Activated CD8-positive, alpha-beta memory T cell treated with anti-CD3 and anti-CD28 coated beads, Interleukin-2, amount 10 ng/mL, durations not matched to agents 7 days and 5 days (primary cell): ENCODE data around the gene ADCY3. TPM values are rescaled to one million over a fixed set of nuclear protein-coding genes. Genes with fewer than 3 reads are reported as not detected.
A peak's percentile ranks its signal among the peaks of the same experiment; 100 is the strongest.

Experiments used
- ATAC-seq: fragments of 150-1000 bp; cut with Tn5 transposase; one replicate; pipeline ENCODE4 v1.10.0; 2021; ENCODE audit warnings: moderate library complexity
- CTCF ChIA-PET: fragments of 350-600 bp; sonication (Branson Sonifier 250); formaldehyde crosslinking; loops from one replicate; lab custom pipeline; 2021; ENCODE audit warnings: antibody characterized with exemption; lab: Charles Lee
- DNase-seq: peaks from one replicate; pipeline ENCODE4 v3.0.0-alpha.2; 2020
- H3K27ac Mint-ChIP-seq: one replicate; pipeline ENCODE4 v1.8.0; 2021; ENCODE audit warnings: mild to moderate bottlenecking, mixed read lengths
- H3K27me3 Mint-ChIP-seq: one replicate; pipeline ENCODE4 v1.8.0; 2021; ENCODE audit warnings: mixed read lengths
- H3K36me3 Mint-ChIP-seq: one replicate; pipeline ENCODE4 v1.8.0; 2021; ENCODE audit warnings: mild to moderate bottlenecking, mixed read lengths
- H3K4me1 Mint-ChIP-seq: one replicate; pipeline ENCODE4 v1.8.0; 2021; ENCODE audit warnings: mixed read lengths
- H3K4me3 Mint-ChIP-seq: one replicate; pipeline ENCODE4 v1.8.0; 2021; ENCODE audit warnings: mild to moderate bottlenecking, moderate library complexity, mixed read lengths
- H3K9me3 Mint-ChIP-seq: one replicate; pipeline ENCODE4 v1.8.0; 2022; ENCODE audit warnings: low read depth, mixed read lengths
- total RNA-seq, 2 experiments: library from RNA; stranded (reverse); gene quantifications; one replicate each; pipeline ENCODE4 v1.2.3, GENCODE V29; 2021

ADCY3 gene
- total RNA-seq, 2 experiments from 2014 or later = 81.4 to 85.0 TPM

GRCh38 chr2:24943427-24944053 lies 23.5 kb upstream of the ADCY3 start:
- Mint-ChIP-seq H3K4me3 (no peak overlapping the region), H3K9me3 (no peaks in the 10 kb centered on the region), H3K27ac (no peak overlapping the region), H3K36me3 (peaks cover 9% of the 10 kb centered on the region), H3K27me3 (no peaks in the 10 kb centered on the region), H3K4me1 (no peaks in the 10 kb centered on the region)
- CTCF ChIA-PET = interaction anchor here (0.6 to 2.0 kb wide), 2 partner anchors 10 to 15 kb away, joined by 3 to 6 read pairs; no protein-coding TSS in a partner anchor
- DNase-seq (no peak), ATAC-seq (no peak)

- CTCF ChIA-PET = no interaction called here
- ATAC-seq (no peak), DNase-seq (no peak)
- Mint-ChIP-seq H3K4me1 (no peaks in the 10 kb centered on the region), H3K9me3 (no peaks in the 10 kb centered on the region), H3K27me3 (no peaks in the 10 kb centered on the region), H3K27ac (no peak overlapping the region), H3K4me3 (no peak overlapping the region), H3K36me3 (no peaks in the 10 kb centered on the region)
Measured at GRCh38 chr2:24939353-24939752, 19.3 kb upstream of the ADCY3 start.

GRCh38 chr2:24937236-24937635 lies 17.2 kb upstream of the ADCY3 start:
- peaks cover 3% of the 10 kb centered on the region for H3K27me3 Mint-ChIP-seq
- no peaks in the 10 kb centered on the region for H3K9me3 Mint-ChIP-seq
- no peaks in the 10 kb centered on the region for H3K4me1 Mint-ChIP-seq
- no peaks in the 10 kb centered on the region for H3K36me3 Mint-ChIP-seq
- H3K4me3 Mint-ChIP-seq = no peak overlapping the region
- ATAC-seq (no peak), DNase-seq (no peak)
- CTCF ChIA-PET = interaction anchor here (0.8 kb wide), 1 partner anchor 192 kb away, joined by 4 read pairs; no protein-coding TSS in a partner anchor
- H3K27ac Mint-ChIP-seq = no peak overlapping the region

- Mint-ChIP-seq H3K9me3 (no peaks in the 10 kb centered on the region), H3K4me3 (no peak overlapping the region)
- CTCF ChIA-PET = interaction anchor here (1.0 kb wide), 1 partner anchor 11 kb away, joined by 3 read pairs; no protein-coding TSS in a partner anchor
Measured at GRCh38 chr2:24935145-24935544, 15.1 kb upstream of the ADCY3 start.

GRCh38 chr2:24932715-24933114 lies 12.7 kb upstream of the ADCY3 start:
- Mint-ChIP-seq H3K27ac (no peak overlapping the region), H3K9me3 (no peaks in the 10 kb centered on the region), H3K36me3 (no peaks in the 10 kb centered on the region), H3K4me1 (peaks cover 10% of the 10 kb centered on the region), H3K27me3 (peaks cover 3% of the 10 kb centered on the region), H3K4me3 (no peak overlapping the region)
- CTCF ChIA-PET = no interaction called here
- DNase-seq (no peak), ATAC-seq (no peak)

More at GRCh38 chr2:24935145-24935544, 15.1 kb upstream of the ADCY3 start:
- DNase-seq (peak; percentile 22), ATAC-seq (no peak)
- peaks cover 10% of the 10 kb centered on the region for H3K4me1 Mint-ChIP-seq
- no peak overlapping the region for H3K27ac Mint-ChIP-seq
- H3K36me3 Mint-ChIP-seq = no peaks in the 10 kb centered on the region
- peaks cover 3% of the 10 kb centered on the region for H3K27me3 Mint-ChIP-seq

GRCh38 chr2:24930768-24931167 lies 10.7 kb upstream of the ADCY3 start:
- peak; percentile 79 for ATAC-seq
- no peaks in the 10 kb centered on the region for H3K36me3 Mint-ChIP-seq
- H3K4me1 Mint-ChIP-seq = peaks cover 10% of the 10 kb centered on the region
- H3K27me3 Mint-ChIP-seq = peaks cover 3% of the 10 kb centered on the region
- no peak overlapping the region for H3K4me3 Mint-ChIP-seq
- peak; percentile 66 for DNase-seq
- H3K9me3 Mint-ChIP-seq = no peaks in the 10 kb centered on the region
- CTCF ChIA-PET = interaction anchor here (0.7 kb wide), 1 partner anchor 13 kb away, joined by 3 read pairs; no protein-coding TSS in a partner anchor
- H3K27ac Mint-ChIP-seq = peak overlapping the region; percentile 42

GRCh38 chr2:24929230-24929629 lies 9.2 kb upstream of the ADCY3 start:
- CTCF ChIA-PET = interaction anchor here (1.3 kb wide), 1 partner anchor 15 kb away, joined by 3 read pairs; no protein-coding TSS in a partner anchor
- H3K36me3 Mint-ChIP-seq = no peaks in the 10 kb centered on the region

GRCh38 chr2:24928036-24928435 lies 8.0 kb upstream of the ADCY3 start:
- DNase-seq (no peak), ATAC-seq (no peak)
- CTCF ChIA-PET = interaction anchor here (1.3 kb wide), 1 partner anchor 16 kb away, joined by 3 read pairs; no protein-coding TSS in a partner anchor
- peaks cover 1% of the 10 kb centered on the region for H3K27me3 Mint-ChIP-seq
- no peak overlapping the region for H3K27ac Mint-ChIP-seq
- no peaks in the 10 kb centered on the region for H3K36me3 Mint-ChIP-seq
- H3K9me3 Mint-ChIP-seq = no peaks in the 10 kb centered on the region
- H3K4me1 Mint-ChIP-seq = peaks cover 10% of the 10 kb centered on the region
- no peak overlapping the region for H3K4me3 Mint-ChIP-seq

More at GRCh38 chr2:24929230-24929629, 9.2 kb upstream of the ADCY3 start:
- ATAC-seq (no peak), DNase-seq (no peak)
- Mint-ChIP-seq H3K4me3 (no peak overlapping the region), H3K4me1 (peaks cover 10% of the 10 kb centered on the region), H3K27ac (no peak overlapping the region), H3K27me3 (peaks cover 3% of the 10 kb centered on the region), H3K9me3 (no peaks in the 10 kb centered on the region)

GRCh38 chr2:24926602-24927252 lies 6.7 kb upstream of the ADCY3 start:
- ATAC-seq (peak; percentile 48), DNase-seq (peak; percentile 71)
- H3K36me3 Mint-ChIP-seq = no peaks in the 10 kb centered on the region
- peak overlapping the region; percentile 62 for H3K27ac Mint-ChIP-seq
- H3K4me1 Mint-ChIP-seq = peaks cover 10% of the 10 kb centered on the region
- no peaks in the 10 kb centered on the region for H3K9me3 Mint-ChIP-seq
- CTCF ChIA-PET = no interaction called here
- H3K4me3 Mint-ChIP-seq = no peak overlapping the region
- H3K27me3 Mint-ChIP-seq = no peaks in the 10 kb centered on the region

GRCh38 chr2:24926220-24926601 lies 6.2 kb upstream of the ADCY3 start:
- Mint-ChIP-seq H3K27ac (no peak overlapping the region), H3K36me3 (no peaks in the 10 kb centered on the region), H3K4me3 (no peak overlapping the region)

GRCh38 chr2:24925815-24926214 lies 5.8 kb upstream of the ADCY3 start:
- no peaks in the 10 kb centered on the region for H3K36me3 Mint-ChIP-seq
- no peaks in the 10 kb centered on the region for H3K9me3 Mint-ChIP-seq
- CTCF ChIA-PET = no interaction called here
- H3K27ac Mint-ChIP-seq = no peak overlapping the region
- H3K4me1 Mint-ChIP-seq = peaks cover 8% of the 10 kb centered on the region
- no peaks in the 10 kb centered on the region for H3K27me3 Mint-ChIP-seq
- ATAC-seq (no peak), DNase-seq (no peak)
- no peak overlapping the region for H3K4me3 Mint-ChIP-seq

More at GRCh38 chr2:24926220-24926601, 6.2 kb upstream of the ADCY3 start:
- Mint-ChIP-seq H3K9me3 (no peaks in the 10 kb centered on the region), H3K27me3 (no peaks in the 10 kb centered on the region), H3K4me1 (peaks cover 8% of the 10 kb centered on the region)
- ATAC-seq = no peak
- CTCF ChIA-PET = no interaction called here
- DNase-seq = no peak

- no peaks in the 10 kb centered on the region for H3K27me3 Mint-ChIP-seq
Measured at GRCh38 chr2:24924732-24925131, 4.7 kb upstream of the ADCY3 start.

GRCh38 chr2:24924266-24924665 lies 4.2 kb upstream of the ADCY3 start:
- Mint-ChIP-seq H3K27ac (no peak overlapping the region), H3K9me3 (no peaks in the 10 kb centered on the region), H3K4me1 (peaks cover 7% of the 10 kb centered on the region), H3K36me3 (no peaks in the 10 kb centered on the region), H3K27me3 (no peaks in the 10 kb centered on the region), H3K4me3 (no peak overlapping the region)
- ATAC-seq (no peak), DNase-seq (no peak)
- CTCF ChIA-PET = no interaction called here

More at GRCh38 chr2:24924732-24925131, 4.7 kb upstream of the ADCY3 start:
- CTCF ChIA-PET = no interaction called here
- no peak overlapping the region for H3K27ac Mint-ChIP-seq
- ATAC-seq (no peak), DNase-seq (no peak)
- H3K36me3 Mint-ChIP-seq = no peaks in the 10 kb centered on the region
- H3K4me3 Mint-ChIP-seq = no peak overlapping the region
- peaks cover 7% of the 10 kb centered on the region for H3K4me1 Mint-ChIP-seq
- no peaks in the 10 kb centered on the region for H3K9me3 Mint-ChIP-seq

- no peak overlapping the region for H3K27ac Mint-ChIP-seq
Measured at GRCh38 chr2:24923106-24923505, 3.1 kb upstream of the ADCY3 start.

More at GRCh38 chr2:24923106-24923505, 3.1 kb upstream of the ADCY3 start:
- no peaks in the 10 kb centered on the region for H3K27me3 Mint-ChIP-seq
- ATAC-seq (no peak), DNase-seq (no peak)
- no peaks in the 10 kb centered on the region for H3K9me3 Mint-ChIP-seq
- CTCF ChIA-PET = no interaction called here
- no peak overlapping the region for H3K4me3 Mint-ChIP-seq
- peaks cover 19% of the 10 kb centered on the region for H3K4me1 Mint-ChIP-seq
- peaks cover 8% of the 10 kb centered on the region for H3K36me3 Mint-ChIP-seq
